OCI-LY7 (cell line): ENCODE measurements around the gene USP34. TPM values are rescaled to one million over a fixed set of nuclear protein-coding genes. Genes with fewer than 3 reads are reported as not detected.

Experiments
- BruUV-seq: library from RNA; stranded (reverse); fragments of 400-500 nt; replicated peaks from 2 replicates; lab custom pipeline; 2021; lab: Mats Ljungman, UMichigan
- CTCF ChIA-PET: fragments of 300-600 bp; sonication (Branson Sonifier 250); formaldehyde crosslinking; loops from one replicate; lab custom pipeline; 2022; ENCODE audit warnings: antibody characterized with exemption; ENCODE audit not compliant: unreplicated experiment; lab: Charles Lee
- POLR2A ChIA-PET: fragments of 300-600 bp; sonication (Branson Sonifier 250); formaldehyde crosslinking; loops from one replicate; lab custom pipeline; 2022; ENCODE audit warnings: antibody characterized with exemption; lab: Charles Lee
- DNase-seq: peaks from one replicate; pipeline ENCODE4 v3.0.0-alpha.2; 2015; ENCODE audit warnings: low spot score
- H2AFZ ChIP-seq: fragments of 200-600 bp; sonication (generic), shearing (Covaris generic); 2 replicates; pipeline ENCODE4 v1.6.1; 2014; ENCODE audit warnings: mild to moderate bottlenecking, antibody characterized with exemption, low read length, moderate library complexity
- H3K27ac ChIP-seq: fragments of 200-600 bp; sonication (generic); 2 replicates; pipeline ENCODE4 v1.5.1; 2014; ENCODE audit warnings: mixed run types, low read depth, mild to moderate bottlenecking, moderate library complexity, low read length, inconsistent platforms; ENCODE audit not compliant: poor library complexity, severe bottlenecking
- H3K36me3 ChIP-seq: fragments of 200-600 bp; sonication (generic); 2 replicates; pipeline ENCODE4 v1.6.1; 2014; ENCODE audit warnings: mild to moderate bottlenecking, antibody characterized with exemption, low read length, moderate library complexity, mixed read lengths; ENCODE audit not compliant: insufficient read depth
- H3K4me1 ChIP-seq: fragments of 200-600 bp; sonication (generic); 2 replicates; pipeline ENCODE4 v1.5.1; 2014; ENCODE audit warnings: mild to moderate bottlenecking, low read length; ENCODE audit not compliant: insufficient read depth, poor library complexity, severe bottlenecking
- H3K4me2 ChIP-seq: fragments of 200-600 bp; sonication (generic); 2 replicates; pipeline ENCODE4 v1.6.1; 2014; ENCODE audit warnings: mild to moderate bottlenecking, low read length
- H3K4me3 ChIP-seq: fragments of 200-600 bp; sonication (generic); 2 replicates; pipeline ENCODE4 v1.5.1; 2014; ENCODE audit warnings: mild to moderate bottlenecking, low read depth, low read length; ENCODE audit not compliant: poor library complexity, severe bottlenecking
- H3K79me2 ChIP-seq: fragments of 200-600 bp; sonication (generic); 2 replicates; pipeline ENCODE4 v1.6.1; 2016; ENCODE audit warnings: low read depth, mild to moderate bottlenecking, low read length, moderate library complexity, mixed read lengths; ENCODE audit not compliant: insufficient read depth
- H3K9me2 ChIP-seq: fragments of 200-600 bp; sonication (generic); 2 replicates; pipeline ENCODE4 v1.6.1; 2016; ENCODE audit warnings: mild to moderate bottlenecking, low read length, mixed read lengths; ENCODE audit not compliant: insufficient read depth
- H3K9me3 ChIP-seq: fragments of 200-600 bp; sonication (generic); 2 replicates; pipeline ENCODE4 v1.6.1; 2014; ENCODE audit warnings: mild to moderate bottlenecking, mixed run types, low read length, mixed read lengths
- H4K20me1 ChIP-seq: fragments of 200-600 bp; sonication (generic); 2 replicates; pipeline ENCODE4 v1.6.1; 2014; ENCODE audit warnings: mild to moderate bottlenecking, antibody characterized with exemption, low read length, moderate library complexity, mixed read lengths; ENCODE audit not compliant: insufficient read depth
- CTCF ChIP-seq: fragments of 200-600 bp; sonication (generic); conservative IDR thresholded peaks from 2 replicates; pipeline ENCODE4 v1.5.1; 2014; ENCODE audit warnings: mild to moderate bottlenecking, antibody characterized with exemption, low read length, moderate library complexity, mixed read lengths
- EZH2phosphoT487 ChIP-seq: fragments of 200-600 bp; sonication (generic); IDR thresholded peaks from 2 replicates; pipeline ENCODE4 v1.6.1; 2018; ENCODE audit warnings: low read depth, borderline replicate concordance, mild to moderate bottlenecking, mixed run types, antibody characterized with exemption, low read length, moderate library complexity, mixed read lengths
- intact Hi-C: fragments of 100-400 bp; cut with micrococcal nuclease; formaldehyde crosslinking; loops from one replicate; pipeline ENCODE4 v1.10.0; 2022; ENCODE audit not compliant: unreplicated experiment
- total RNA-seq, 2 experiments: library from RNA; depleted of rRNA in 1 of 2; stranded (reverse); fragments of >200 nt in 1 of 2; shearing (Covaris generic) in 1 of 2; gene quantifications; 2 replicates each; pipeline ENCODE4 v1.2.3, GENCODE V29; 2014 to 2022

USP34 gene
- total RNA-seq, 2 experiments from 2014 or later = 192 to 344 TPM

- Histone ChIP-seq H2AFZ (no peak overlapping the region), H3K4me2 (peak overlapping the region; percentile 64), H3K4me1 (peaks cover 89% of the 10 kb centered on the region), H3K27ac (peak overlapping the region; percentile 61), H3K4me3 (peak overlapping the region; percentile 8), H3K36me3 (peaks cover 43% of the 10 kb centered on the region), H3K79me2 (peaks cover 100% of the 10 kb centered on the region), H3K9me2 (no peaks in the 10 kb centered on the region), H3K9me3 (no peaks in the 10 kb centered on the region), H4K20me1 (peaks cover 26% of the 10 kb centered on the region; the same call in 1 of the 2 replicates)
- DNase-seq = no peak
- POLR2A ChIA-PET = interaction anchor here (0.6 to 2.9 kb wide), 3 partner anchors 9 to 24 kb away, joined by 3 to 17 read pairs (median 6); no protein-coding TSS in a partner anchor
- CTCF ChIA-PET = no interaction called here
- TF ChIP-seq EZH2phosphoT487 (no peak), CTCF (no peak)
- intact Hi-C loops = no loop called here
- BruUV-seq = no TSS peak
Observed at GRCh38 chr2:61435291-61435690, 35.6 kb downstream of the USP34 start.

- Histone ChIP-seq H3K4me2 (peak overlapping the region; percentile 64), H4K20me1 (peaks cover 26% of the 10 kb centered on the region; the same call in 1 of the 2 replicates), H3K79me2 (peaks cover 100% of the 10 kb centered on the region), H3K4me1 (peaks cover 83% of the 10 kb centered on the region), H3K27ac (peak overlapping the region; percentile 61), H3K9me2 (no peaks in the 10 kb centered on the region), H3K4me3 (peak overlapping the region; percentile 10), H2AFZ (no peak overlapping the region), H3K36me3 (peaks cover 41% of the 10 kb centered on the region), H3K9me3 (no peaks in the 10 kb centered on the region)
- no TSS peak for BruUV-seq
- intact Hi-C loops = no loop called here
- TF ChIP-seq CTCF (no peak), EZH2phosphoT487 (no peak)
- CTCF ChIA-PET = no interaction called here
- POLR2A ChIA-PET = interaction anchor here (1.1 to 3.7 kb wide), 2 partner anchors 7 to 104 kb away, joined by 3 to 37 read pairs; partner anchors contain the start of gene XPO1
- DNase-seq = peak; percentile 64
Observed at GRCh38 chr2:61434314-61434713, 36.6 kb downstream of the USP34 start.

GRCh38 chr2:61433606-61434005 lies 37.3 kb downstream of the USP34 start:
- TF ChIP-seq CTCF (peak; percentile 40), EZH2phosphoT487 (no peak)
- Histone ChIP-seq H2AFZ (no peak overlapping the region), H3K79me2 (peaks cover 100% of the 10 kb centered on the region), H3K27ac (peak overlapping the region; percentile 61), H3K4me1 (peaks cover 82% of the 10 kb centered on the region), H3K36me3 (peaks cover 38% of the 10 kb centered on the region), H4K20me1 (peaks cover 26% of the 10 kb centered on the region; the same call in 1 of the 2 replicates), H3K9me3 (no peaks in the 10 kb centered on the region; the same call in 1 of the 2 replicates), H3K4me2 (peak overlapping the region; percentile 64), H3K9me2 (no peaks in the 10 kb centered on the region), H3K4me3 (no peak overlapping the region)
- intact Hi-C loops = no loop called here
- CTCF ChIA-PET = interaction anchor here (0.7 kb wide), 1 partner anchor 15 kb away, joined by 3 read pairs; no protein-coding TSS in a partner anchor
- POLR2A ChIA-PET = interaction anchor here (3.7 kb wide), 1 partner anchor 8 kb away, joined by 37 read pairs; no protein-coding TSS in a partner anchor
- DNase-seq = no peak
- no TSS peak for BruUV-seq
